NCI-H1417 treated with DMSO at 0.1 percent for 48 hours (cell line): ENCODE results near the gene TRAPPC5.

Experiments used
- DNase-seq: peaks from one replicate; lab custom pipeline; 2025; lab: John Stamatoyannopoulos, UW

TRAPPC5 gene

GRCh38 chr19:7676376-7676775 lies 4.3 kb upstream of the TRAPPC5 start:
- DNase-seq: no peak

GRCh38 chr19:7676854-7677253 lies 3.8 kb upstream of the TRAPPC5 start, which contains the start of gene MCEMP1:
Gene MCEMP1 (plus strand): TSS chr19:7677090. CDS start chr19:7677121, 31 bp downstream.
- no peak for DNase-seq

- no peak for DNase-seq
Observed at GRCh38 chr19:7677669-7678311, 2.8 kb upstream of the TRAPPC5 start.

- DNase-seq: no peak
Observed at GRCh38 chr19:7678971-7679751, 1.5 kb upstream of the TRAPPC5 start.

- no peak for DNase-seq
Observed at GRCh38 chr19:7679771-7680605, 645 bp upstream of the TRAPPC5 start.

GRCh38 chr19:7681340-7682174 lies 924 bp downstream of the TRAPPC5 start:
- DNase-seq: no peak

- no peak for DNase-seq
Observed at GRCh38 chr19:7682175-7682855, 1.7 kb downstream of the TRAPPC5 start.

GRCh38 chr19:7685546-7686445 lies 5.2 kb downstream of the TRAPPC5 start:
- no peak for DNase-seq

- no peak for DNase-seq
Observed at GRCh38 chr19:7687177-7687576, 6.5 kb downstream of the TRAPPC5 start.

GRCh38 chr19:7689165-7689564 lies 8.5 kb downstream of the TRAPPC5 start:
- no peak for DNase-seq

- DNase-seq: no peak
Observed at GRCh38 chr19:7690779-7691258, 10.2 kb downstream of the TRAPPC5 start.

GRCh38 chr19:7691497-7691896 lies 10.9 kb downstream of the TRAPPC5 start:
- DNase-seq: no peak

GRCh38 chr19:7692417-7693088 lies 11.9 kb downstream of the TRAPPC5 start:
- DNase-seq: no peak

- no peak for DNase-seq
Observed at GRCh38 chr19:7694499-7694898, 13.9 kb downstream of the TRAPPC5 start.

- no peak for DNase-seq
Observed at GRCh38 chr19:7697721-7698287, 17.2 kb downstream of the TRAPPC5 start.

GRCh38 chr19:7698583-7698982 lies 17.9 kb downstream of the TRAPPC5 start:
- DNase-seq: no peak

- DNase-seq: no peak
Observed at GRCh38 chr19:7699003-7699402, 18.4 kb downstream of the TRAPPC5 start.

GRCh38 chr19:7699417-7700401 lies 19.1 kb downstream of the TRAPPC5 start:
- DNase-seq: no peak
